RCC 7860 (cell line): Measurements from ENCODE around the gene SEC16B.

Experiments
- DNase-seq: peaks from one replicate; pipeline ENCODE4 v3.0.0-alpha.2; 2015; ENCODE audit warnings: low spot score
- FAIRE-seq: peaks from 2 replicates; lab custom pipeline; 2012; peaks lifted over from hg19 to GRCh38; lab: Jason Lieb, UNC

Gene SEC16B

DNA sequence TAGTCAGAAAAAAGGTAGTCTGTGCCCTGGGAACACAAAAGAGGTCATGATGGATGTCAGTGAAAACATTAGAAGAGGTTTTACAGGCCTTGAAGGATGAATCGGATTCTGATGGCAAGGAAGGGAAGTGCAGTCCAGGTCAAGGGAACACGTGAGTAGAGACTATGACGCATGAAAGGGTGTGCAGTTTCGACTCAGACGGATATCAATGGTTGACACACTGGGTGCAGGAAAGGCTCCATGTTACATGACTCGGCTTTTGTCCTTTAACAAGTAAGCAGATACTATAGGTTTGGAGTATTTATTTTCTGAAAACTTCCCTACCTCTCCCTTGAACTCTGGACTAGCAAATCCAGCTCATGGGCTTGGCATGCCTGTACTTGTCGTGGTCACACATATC is 55.3 kb downstream of the SEC16B start:
- FAIRE-seq (no peak), DNase-seq (no peak)

DNA sequence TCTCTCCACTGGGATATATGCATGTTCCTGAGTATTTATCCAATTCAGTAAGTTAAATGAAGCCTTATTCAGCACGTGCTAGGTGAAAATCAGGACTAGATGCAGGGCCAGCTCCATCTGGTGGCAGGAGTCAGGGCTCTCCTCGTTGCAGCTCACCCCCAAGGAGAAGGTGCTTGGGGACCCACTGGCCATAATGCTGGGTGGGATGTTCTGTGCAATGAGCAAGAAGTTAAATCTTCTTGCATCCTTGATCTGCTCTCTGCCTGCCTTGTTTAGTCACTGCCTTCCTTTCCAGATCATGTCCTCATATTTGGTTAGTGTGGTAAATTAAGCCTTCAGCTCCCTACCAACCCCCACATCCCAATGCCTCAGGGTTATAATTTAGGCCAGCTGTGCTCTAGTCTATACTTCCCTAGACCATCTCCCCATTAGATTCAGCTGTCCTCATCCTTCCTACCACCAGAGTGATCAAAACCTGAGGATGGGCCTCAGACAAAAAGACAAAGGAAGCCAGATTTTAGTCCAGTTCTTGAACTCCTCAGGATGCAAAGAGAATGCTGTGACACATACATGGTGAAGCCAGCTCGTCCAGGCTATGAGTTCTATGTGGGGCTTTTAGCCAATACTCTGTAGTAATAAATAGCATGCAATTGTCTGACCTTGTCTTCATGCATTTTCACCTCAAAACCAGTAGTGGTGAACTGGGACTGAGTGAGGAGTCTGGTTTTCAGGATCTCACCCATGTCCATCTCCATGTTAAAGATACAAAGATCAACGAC is 55.9 kb downstream of the SEC16B start:
- no peak for FAIRE-seq
- no peak for DNase-seq

DNA sequence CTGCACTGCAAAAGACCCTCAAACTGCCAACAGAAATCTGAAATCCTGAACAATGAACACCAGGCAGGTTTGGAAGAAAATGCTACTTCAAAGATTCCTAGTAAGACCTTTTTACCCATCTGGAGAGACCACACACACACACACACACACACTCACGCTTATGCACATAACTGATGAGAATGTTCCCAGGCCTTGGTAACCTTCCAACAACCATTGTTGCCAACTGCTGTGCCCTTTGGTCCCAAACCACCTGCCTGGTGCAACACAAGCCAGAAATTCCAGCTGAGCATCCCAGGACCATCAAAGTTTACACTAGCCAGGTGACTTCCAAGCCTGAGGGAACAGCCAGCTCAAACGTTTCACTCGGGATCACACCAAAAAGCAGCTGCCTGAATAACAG is 56.9 kb downstream of the SEC16B start:
- DNase-seq (no peak), FAIRE-seq (no peak)

DNA sequence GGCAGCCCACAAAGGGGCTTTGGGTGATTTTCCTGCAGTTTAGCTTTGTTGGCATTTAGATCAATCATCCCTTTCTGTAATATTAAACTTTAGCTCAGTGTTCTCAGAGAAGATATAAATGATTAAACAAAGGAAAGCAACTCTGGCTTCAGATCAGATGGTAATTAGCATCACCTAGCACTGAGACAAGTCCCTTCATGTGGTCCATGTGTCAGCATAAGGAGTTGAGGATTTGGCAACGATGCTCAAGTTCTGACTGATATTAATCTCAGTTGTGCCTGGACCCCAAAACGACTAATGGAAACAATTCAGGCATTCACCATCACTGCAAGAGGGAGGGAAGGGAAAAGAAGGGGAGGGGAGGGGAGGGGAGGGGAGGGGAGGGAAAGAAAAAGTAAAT is 60.4 kb downstream of the SEC16B start:
- no peak for DNase-seq
- no peak for FAIRE-seq

DNA sequence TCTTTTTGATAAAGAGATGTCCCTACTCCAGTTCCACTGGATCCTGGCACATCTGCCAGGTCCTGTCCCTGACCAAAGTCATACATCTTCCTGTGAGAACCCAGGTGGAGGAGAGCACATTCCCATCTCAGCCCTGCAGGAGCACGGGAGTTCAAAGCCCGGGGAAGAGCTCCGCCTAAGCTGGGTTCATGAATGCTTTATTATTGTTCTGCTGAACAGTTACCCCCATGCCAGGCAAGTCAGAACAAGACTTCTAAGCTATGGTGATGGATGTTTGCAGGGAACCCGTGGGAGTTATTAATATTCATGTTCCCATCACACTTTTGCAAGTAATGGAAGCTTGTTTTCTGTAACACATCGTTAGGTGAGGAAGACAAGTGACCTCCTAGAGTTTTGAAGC is 62.9 kb downstream of the SEC16B start:
- DNase-seq (no peak), FAIRE-seq (no peak)

DNA sequence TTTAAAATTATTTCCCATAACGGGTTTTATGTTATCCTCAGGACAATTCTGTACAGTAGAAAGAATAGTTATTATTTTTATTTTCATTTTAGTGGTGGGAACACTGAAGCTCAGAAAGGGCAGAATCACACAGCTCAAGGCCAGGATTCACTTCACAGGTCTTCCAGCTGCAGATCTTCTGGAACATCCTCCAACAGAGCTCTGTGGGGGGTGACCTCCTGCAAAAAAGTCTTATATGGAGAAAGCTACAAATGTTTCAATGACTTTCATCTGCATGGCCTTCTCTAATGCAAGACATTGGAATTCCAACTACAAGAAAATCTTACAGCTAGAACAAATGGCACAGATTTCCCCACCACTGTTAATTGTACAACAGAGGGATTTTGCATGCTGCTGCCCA is 64.2 kb downstream of the SEC16B start:
- no peak for FAIRE-seq
- DNase-seq, result no peak

DNA sequence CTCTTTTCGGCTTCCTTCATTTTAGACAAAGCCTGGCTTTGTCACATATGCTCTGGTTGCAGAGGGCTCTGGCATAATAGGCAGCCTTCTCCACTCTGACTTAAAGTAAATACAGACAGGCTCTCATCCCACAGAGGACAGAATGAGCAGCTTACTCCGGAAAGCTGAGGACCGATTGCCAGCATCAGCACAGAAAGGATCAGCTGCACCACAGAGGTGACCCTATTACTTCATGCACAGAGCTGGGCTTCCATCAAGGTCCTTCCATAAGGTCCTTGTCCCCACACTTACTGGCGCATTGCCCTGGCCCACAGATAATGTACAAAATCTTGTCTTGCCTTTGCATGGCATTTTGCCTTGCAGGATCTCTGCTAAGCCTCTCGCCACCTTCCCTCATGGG is 67.6 kb downstream of the SEC16B start:
- FAIRE-seq (no peak), DNase-seq (no peak)

DNA sequence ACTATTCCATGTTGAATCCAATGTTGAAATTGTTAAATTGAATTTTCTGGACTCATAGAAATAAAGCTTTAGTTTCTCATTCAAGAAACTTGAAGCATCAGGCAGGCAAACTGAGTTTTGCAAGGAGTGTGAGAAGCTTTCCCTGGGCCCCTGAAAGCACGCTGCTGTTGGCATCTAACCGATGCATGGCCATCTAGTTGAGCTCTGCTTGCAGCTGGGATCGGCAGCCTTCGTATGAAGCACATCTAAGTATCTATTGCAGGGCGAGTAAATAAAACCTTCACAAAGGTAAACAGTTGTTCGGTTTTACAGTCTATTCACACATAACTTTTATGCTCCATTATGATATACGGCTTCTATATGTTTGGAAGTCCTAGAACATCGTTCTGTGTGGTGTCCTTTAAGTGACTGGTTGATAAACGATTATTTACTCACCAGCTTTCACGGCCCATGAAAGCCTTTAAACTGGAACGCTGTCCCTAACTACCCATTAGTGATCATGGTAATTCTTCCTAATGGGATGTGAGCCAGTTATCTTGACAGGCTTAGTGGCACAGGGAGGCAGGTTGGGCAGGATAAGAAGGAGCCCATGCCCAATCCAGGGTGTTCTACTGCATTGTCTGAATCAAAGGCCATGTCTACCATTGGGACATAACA is 71.7 kb downstream of the SEC16B start:
- DNase-seq (no peak), FAIRE-seq (no peak)

DNA sequence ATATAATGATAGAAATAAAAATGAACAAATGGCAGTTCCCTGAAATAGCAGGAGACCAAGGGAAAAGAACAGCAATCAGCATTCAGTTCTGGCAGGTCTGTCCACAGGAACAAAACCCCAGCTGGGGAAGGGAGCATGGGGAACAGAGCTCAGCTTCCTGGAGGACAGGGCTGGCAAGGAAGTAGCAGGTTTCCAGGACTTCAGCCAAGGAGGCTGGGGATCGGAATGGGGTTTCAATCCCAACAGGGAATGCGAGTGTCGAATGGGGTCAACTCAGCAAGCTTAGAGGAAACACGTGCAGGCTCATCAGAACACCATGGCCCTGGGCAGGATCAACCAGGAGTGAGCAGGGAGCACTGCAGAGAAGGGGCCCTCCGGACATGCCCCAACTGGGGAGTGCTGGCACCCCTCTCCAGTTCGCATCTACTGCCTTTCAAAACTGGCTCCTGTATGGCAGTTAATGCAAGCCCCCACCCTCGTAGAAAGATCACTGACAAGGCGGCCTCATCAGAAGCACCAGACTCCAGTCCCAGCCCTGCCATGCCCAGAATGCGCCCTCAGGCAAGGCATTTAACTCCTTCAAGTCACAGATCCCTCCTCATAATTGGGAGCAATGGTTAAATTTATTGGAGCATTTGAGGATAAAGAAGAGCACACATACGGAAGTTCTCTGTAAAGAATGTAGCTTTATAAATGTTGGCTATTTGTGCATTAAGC is 72.4 kb downstream of the SEC16B start:
- DNase-seq, result no peak
- no peak for FAIRE-seq
